ENCODE data around the gene CPLX1.
A peak's percentile ranks its signal among the peaks of the same experiment; 100 is the strongest.

Gene CPLX1

DNA sequence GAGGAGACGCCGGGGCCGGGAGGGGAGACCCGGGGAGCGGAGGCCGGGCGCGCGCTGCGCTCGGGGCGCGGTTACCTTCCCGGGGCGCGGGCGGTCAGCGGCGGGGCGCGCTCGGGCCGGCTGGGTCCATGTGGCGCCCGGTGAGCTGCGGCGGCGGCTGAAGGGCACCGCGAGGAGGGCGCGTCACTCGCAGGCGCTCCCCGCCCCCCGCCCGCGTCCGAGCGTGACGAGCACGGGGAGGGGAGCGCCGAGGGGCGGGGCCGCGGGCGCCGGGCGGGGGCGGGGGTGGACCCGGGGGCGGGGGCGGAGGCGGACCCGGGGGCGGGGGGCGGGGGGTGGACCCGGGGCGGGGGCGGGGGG, at the start of gene CPLX1:
Gene CPLX1 (minus strand): TSS at position 159 of the 360 bp plus-strand sequence. CDS start 1,607 bp downstream, outside the sequence.
- DNase-seq (ENCODE audit: low spot score): peak; percentile 24

DNA sequence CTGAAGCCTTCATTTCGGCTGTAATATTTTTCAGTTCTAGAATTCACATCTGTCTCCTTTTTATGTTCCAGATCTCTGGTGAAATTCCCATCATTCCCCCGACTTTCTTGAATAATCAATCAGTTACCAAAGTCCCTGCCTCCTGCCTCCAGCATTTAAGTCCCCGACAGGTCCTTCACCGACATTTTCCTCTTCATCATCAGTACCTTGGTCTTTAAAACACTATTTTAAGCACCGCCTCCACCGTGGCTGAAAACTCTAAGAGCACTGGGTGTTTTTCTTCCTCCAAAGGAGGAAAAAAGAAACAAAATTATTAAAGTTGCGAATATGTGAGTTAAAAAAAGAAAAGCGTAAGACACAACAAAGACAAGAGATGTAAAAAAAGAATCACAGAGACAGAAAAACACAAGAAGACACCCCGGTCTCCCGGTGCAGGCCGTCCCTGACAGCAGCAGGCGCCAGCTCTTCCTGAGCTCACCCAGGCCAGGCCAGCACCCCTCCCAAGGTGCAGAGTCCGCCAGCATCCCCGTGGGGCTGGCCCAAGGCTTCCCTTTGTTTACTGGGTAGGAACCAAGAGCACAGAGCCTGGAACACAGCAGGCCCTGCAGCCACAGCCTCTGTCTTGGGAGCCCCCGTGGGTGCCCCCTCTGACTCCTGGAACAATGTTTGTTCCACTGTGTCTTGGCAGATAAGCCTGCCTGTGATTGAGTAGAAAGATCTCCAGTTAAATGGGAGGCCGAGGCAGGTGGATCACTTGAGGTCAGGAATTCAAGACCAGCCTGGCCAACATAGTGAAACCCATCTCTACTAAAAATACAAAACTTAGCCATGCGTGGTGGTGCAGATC, 49.3 kb upstream of the CPLX1 start:
- no peak for DNase-seq (ENCODE audit: low spot score)

- no peak for DNase-seq (ENCODE audit: low spot score)
Measured at GRCh38 chr4:874056-874455, 48.1 kb upstream of the CPLX1 start.

DNA sequence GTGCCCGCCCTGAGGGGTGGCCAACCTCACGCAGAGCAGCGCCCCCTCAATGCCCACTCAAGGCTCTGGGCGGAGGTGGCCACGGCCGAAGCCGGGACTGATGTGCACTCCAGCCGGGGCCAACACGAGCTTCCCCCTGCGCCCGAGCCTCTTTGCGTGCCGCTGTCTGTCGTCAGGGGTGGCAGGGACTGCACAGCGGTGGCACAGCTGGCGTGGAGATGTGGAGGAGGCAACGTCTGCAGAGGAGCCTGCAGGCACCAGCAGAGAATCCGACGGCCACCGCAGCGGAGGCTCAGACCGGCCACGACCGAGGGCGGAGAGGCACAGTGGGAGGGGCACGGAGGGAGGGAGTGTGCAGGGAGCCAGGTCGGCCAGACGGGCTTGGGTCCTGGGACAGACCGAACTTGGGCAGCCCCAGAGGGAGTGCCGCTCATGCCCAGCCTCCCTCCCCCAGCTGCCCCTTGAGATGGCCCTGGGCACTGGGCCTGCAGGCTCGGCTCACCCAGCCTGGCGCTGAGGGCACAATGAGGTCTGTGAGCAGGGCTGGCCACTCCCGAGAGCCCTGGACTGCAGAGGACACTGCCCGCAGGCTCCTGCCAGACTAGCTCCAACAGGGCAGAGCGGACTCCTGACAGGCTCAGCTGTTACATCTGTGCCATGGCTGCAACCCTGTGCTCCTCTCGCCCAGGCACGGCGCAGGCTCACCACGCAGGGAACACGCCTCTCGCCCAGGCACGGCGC, 46.5 kb upstream of the CPLX1 start:
- no peak for DNase-seq (ENCODE audit: low spot score)

DNA sequence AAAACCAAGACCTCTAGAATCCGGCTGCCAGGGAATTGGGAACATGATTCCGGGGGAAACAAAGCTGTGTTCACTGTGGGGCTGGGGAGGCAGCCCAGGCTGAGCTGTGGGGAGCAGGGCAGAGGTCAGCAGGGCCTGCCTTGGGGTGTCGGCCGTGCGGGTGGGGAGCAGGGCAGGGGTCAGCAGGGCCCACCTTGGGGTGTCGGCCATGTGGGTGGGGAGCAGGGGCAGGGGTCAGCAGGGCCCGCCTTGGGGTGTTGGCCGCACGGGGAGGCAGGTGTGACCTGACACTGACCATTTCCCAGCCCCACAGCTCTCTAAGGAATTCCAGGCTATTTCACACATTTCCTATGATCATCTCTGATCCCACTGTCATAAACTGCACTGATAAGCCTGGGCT, 45.6 kb upstream of the CPLX1 start:
- DNase-seq (ENCODE audit: low spot score): no peak

- DNase-seq (ENCODE audit: low spot score): no peak
Measured at GRCh38 chr4:870951-871350, 45.0 kb upstream of the CPLX1 start.

DNA sequence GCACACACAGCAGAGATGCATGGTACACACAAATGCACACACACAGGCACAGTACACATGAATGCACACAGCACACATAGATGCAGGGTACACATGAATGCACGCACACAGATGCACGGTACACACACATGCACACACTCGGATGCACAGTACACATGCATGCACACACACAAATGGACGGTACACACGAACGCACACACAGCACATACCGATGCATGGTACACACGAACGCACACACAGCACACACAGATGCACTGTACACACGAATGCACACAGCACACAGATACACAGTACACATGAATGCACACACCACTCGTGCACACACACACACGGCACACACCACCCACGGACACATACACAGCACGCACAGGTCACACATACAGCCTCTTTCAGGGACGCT, 43.8 kb upstream of the CPLX1 start:
- DNase-seq (ENCODE audit: low spot score): no peak

- DNase-seq (ENCODE audit: low spot score): no peak
Measured at GRCh38 chr4:868421-868820, 42.5 kb upstream of the CPLX1 start.

DNA sequence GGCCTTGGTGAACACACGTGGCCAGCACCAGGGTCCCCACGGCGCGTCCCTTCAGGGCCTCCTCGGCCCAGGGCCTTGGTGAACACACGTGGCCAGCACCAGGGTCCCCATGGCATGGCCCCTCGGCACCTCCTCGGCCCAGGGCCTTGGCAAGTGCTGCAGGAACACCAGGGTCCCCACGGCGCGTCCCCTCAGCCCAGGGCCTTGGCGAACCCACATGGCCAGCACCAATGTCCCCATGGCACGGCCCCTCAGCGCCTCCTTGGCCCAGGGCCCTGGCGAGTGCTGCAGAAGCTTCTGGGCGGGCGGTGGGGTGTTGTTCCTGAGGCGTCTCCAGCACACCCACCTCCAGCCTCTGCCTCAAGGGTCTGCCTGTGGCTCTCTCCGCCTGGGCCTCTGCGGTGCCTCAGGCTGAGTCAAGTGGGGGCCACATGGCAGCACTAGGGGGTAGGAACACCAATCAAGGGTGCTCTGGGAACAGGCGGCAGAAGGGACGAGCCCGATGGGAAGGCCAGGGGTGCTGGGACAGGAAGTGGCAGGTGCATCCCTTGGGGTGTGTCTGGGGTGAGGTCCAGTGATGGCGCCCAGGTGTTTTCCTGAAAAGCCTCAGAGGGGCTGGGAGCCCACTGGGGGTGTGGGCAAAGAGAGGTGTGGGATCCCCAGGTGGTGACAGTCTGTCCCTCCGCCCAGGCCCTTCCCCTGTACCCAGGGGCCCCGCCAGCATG, 41.8 kb upstream of the CPLX1 start:
- DNase-seq (ENCODE audit: low spot score): no peak

DNA sequence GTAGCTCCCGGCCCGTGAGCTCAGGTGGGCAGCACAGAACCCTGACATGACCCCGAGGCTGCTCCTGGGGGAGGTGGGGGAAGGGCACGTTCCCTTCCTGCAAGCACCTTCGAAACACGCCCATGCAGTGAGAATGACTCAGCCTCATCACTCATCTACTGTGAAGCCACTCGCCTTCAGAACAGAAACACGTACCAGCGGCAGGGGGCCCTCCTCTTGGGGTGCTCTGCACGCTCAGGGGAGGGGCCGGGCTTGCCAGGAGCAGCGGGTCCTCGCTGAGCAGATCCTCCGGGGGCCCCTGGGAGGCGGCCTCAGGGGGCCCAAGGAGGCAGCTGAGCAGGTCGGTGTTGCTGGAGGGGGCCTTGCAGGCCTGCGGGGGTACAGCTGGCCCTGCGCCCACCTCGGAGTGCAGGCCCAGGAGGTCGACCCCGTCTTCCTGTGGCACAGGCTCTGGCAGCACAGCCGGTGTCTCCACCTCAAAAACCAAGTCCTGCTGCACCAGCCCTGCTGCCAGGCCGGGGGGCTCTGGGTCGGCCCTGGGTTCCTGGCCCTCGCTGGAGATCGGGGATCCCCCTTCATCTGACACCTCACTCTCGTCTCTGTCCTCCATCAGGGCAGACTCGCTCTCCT, 40.9 kb upstream of the CPLX1 start:
- no peak for DNase-seq (ENCODE audit: low spot score)

- DNase-seq (ENCODE audit: low spot score): no peak
Measured at GRCh38 chr4:866068-866760, 40.3 kb upstream of the CPLX1 start.

GRCh38 chr4:865572-865971, 39.6 kb upstream of the CPLX1 start:
- no peak for DNase-seq (ENCODE audit: low spot score)

- no peak for DNase-seq (ENCODE audit: low spot score)
Measured at GRCh38 chr4:865121-865465, 39.2 kb upstream of the CPLX1 start.

DNA sequence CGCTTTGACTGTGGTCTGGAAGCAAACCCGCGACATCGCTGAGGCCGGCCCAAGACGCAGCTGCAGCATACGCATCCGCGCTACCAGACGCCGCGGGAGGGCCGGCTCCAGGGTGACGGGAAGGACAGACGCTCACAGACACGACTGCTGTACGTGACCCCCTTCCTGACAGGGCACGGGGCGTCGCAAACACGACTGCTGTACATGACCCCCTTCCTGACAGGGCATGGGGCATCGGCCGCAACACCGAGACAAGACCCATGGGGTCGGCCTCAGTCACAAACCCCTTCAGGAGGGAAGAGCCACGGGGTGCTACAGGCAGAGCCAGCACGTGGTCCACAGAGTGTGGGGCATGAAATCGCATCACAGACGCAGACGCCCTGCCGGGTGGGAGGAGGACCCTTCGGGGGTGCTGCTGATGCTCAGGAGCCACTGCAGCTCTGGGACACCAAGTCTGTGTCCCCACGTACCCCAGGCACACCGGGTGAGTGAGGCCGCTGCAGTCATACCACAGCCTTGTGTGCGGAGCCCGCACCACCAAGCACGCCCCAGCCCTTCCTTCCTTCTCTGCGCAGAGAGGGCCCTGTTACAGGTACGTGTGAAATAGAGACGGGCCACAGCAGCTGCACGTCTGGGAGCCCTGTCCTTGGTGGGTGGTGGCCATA, 38.7 kb upstream of the CPLX1 start:
- no peak for DNase-seq (ENCODE audit: low spot score)

DNA sequence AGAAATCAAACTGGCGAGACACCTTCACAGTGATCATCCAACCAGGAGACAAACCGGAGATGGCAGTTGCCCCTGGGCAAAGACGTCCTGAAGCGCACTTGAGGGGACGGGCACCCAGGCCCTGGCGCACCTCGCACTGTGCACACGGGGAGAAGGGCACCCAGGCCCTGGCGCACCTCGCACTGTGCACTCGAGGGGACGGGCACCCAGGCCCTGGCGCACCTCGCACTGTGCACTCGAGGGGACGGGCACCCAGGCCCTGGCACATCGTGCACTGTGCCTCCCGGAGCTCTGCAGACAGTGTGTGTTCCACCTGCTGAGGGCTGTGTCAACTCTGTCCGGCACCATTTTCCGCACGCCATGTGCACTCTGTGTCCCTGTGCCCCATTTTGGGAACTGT, 34.6 kb upstream of the CPLX1 start:
- DNase-seq (ENCODE audit: low spot score): no peak

DNA sequence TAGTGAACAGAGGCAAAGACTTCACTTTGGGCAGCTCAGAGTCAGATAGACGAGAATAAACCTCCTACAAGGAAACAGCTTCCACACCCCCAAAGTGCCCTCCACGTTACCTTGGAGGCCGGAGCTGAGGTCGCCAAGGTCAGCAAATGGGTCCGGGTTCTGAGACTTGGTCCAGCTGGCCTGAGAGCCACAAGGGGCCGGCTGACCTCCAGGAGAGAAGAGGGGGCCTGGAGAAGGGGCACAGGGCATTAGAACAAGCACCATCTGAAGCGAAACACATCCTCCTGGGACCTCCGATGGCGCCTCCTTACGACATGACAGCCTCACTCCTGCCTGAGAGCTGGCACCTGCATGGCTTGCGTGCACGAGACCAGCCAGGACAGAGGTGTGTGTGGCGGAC, 33.6 kb upstream of the CPLX1 start:
- DNase-seq (ENCODE audit: low spot score): no peak

GRCh38 chr4:858831-859451, 33.0 kb upstream of the CPLX1 start:
- DNase-seq (ENCODE audit: low spot score): no peak

- no peak for DNase-seq (ENCODE audit: low spot score)
Measured at GRCh38 chr4:858041-858481, 32.1 kb upstream of the CPLX1 start.

DNA sequence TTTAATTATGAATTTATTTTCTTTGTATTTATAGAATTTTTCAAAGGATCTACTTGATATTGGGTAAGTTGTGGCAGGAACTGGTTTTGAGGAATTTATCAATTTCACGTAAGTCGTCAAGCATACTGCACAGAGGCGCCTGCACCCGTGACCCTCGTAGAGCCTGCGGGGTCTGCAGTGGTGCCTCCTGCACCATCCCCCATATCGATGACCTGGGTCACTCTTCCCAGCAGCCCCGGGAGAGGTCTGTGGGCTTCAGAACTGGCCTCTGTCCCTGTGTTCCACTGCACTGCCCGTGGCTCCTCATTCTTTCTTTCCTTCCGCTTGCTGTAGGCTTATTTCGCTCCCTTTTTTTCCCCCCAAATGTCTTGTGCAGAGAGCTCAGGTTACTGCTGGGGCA, 31.5 kb upstream of the CPLX1 start:
- no peak for DNase-seq (ENCODE audit: low spot score)

DNA sequence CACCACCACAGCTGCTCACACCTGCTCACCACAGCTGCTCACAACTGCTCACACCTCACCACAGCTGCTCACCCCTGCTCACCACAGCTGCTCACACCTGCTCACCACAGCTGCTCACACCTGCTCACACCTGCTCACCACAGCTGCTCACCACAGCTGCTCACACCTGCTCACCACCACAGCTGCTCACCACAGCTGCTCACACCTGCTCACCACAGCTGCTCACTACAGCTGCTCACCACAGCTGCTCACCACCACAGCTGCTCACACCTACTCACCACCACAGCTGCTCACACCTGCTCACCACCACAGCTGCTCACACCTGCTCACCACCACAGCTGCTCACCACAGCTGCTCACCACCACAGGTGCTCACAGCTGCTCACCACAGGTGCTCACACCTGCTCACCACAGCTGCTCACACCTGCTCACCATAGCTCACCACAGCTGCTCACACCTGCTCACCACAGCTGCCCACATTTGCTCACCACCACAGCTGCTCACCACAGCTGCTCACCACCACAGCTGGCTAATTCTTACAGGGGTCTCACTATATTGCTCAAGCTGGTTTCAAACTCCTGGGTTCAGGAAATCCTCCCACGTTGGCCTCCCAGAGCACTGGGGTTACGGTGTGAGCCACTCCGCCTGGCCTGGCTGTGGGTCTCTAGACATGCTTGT, 30.4 kb upstream of the CPLX1 start:
- no peak for DNase-seq (ENCODE audit: low spot score)

Data from LoVo (cell line).